GM19043 (cell line): ENCODE data around the gene HUNK.

Experiments
- ATAC-seq: cut with Tn5 transposase; IDR thresholded peaks from one replicate; pipeline ENCODE4 v1.9.1; 2021; ENCODE audit warnings: low read depth; ENCODE audit not compliant: unreplicated experiment

Gene HUNK

GRCh38 chr21:31915566-31915965 lies 42.7 kb downstream of the HUNK start:
- ATAC-seq = no peak

- ATAC-seq = no peak
Measured at GRCh38 chr21:31917108-31917507, 44.3 kb downstream of the HUNK start.

- no peak for ATAC-seq
Measured at GRCh38 chr21:31918250-31918775, 45.5 kb downstream of the HUNK start.

- ATAC-seq = no peak
Measured at GRCh38 chr21:31920275-31920674, 47.5 kb downstream of the HUNK start.

GRCh38 chr21:31921079-31921478 lies 48.3 kb downstream of the HUNK start:
- ATAC-seq = no peak

GRCh38 chr21:31922881-31923280 lies 50.1 kb downstream of the HUNK start:
- no peak for ATAC-seq

GRCh38 chr21:31923756-31924155 lies 50.9 kb downstream of the HUNK start:
- no peak for ATAC-seq

- no peak for ATAC-seq
Measured at GRCh38 chr21:31924548-31924947, 51.7 kb downstream of the HUNK start.

GRCh38 chr21:31926498-31926897 lies 53.7 kb downstream of the HUNK start:
- ATAC-seq = no peak

- no peak for ATAC-seq
Measured at GRCh38 chr21:31927689-31928353, 55.0 kb downstream of the HUNK start.

- no peak for ATAC-seq
Measured at GRCh38 chr21:31928656-31929055, 55.8 kb downstream of the HUNK start.

GRCh38 chr21:31929548-31929947 lies 56.7 kb downstream of the HUNK start:
- ATAC-seq = no peak

- ATAC-seq = no peak
Measured at GRCh38 chr21:31930001-31930400, 57.2 kb downstream of the HUNK start.

- ATAC-seq = no peak
Measured at GRCh38 chr21:31931644-31932469, 59.0 kb downstream of the HUNK start.

GRCh38 chr21:31932470-31932764 lies 59.6 kb downstream of the HUNK start:
- ATAC-seq = no peak

- ATAC-seq = no peak
Measured at GRCh38 chr21:31937303-31937702, 64.5 kb downstream of the HUNK start.

GRCh38 chr21:31938330-31939301 lies 65.8 kb downstream of the HUNK start:
- no peak for ATAC-seq

GRCh38 chr21:31941694-31942093 lies 68.9 kb downstream of the HUNK start:
- ATAC-seq = no peak

- ATAC-seq = no peak
Measured at GRCh38 chr21:31943561-31943960, 70.7 kb downstream of the HUNK start.

- no peak for ATAC-seq
Measured at GRCh38 chr21:31945141-31945540, 72.3 kb downstream of the HUNK start.

GRCh38 chr21:31945546-31945945 lies 72.7 kb downstream of the HUNK start:
- ATAC-seq = no peak
